Activated naive CD8-positive, alpha-beta T cell treated with anti-CD3 and anti-CD28 coated beads for 36 hours (primary cell): Measurements from ENCODE around the gene TAF5L. TPM values are rescaled to one million over a fixed set of nuclear protein-coding genes. Genes with fewer than 3 reads are reported as not detected.

Experiments
- DNase-seq: peaks from one replicate; pipeline ENCODE4 v3.0.0; 2021
- H3K27ac Mint-ChIP-seq: one replicate; pipeline ENCODE4 v1.8.0; 2022; ENCODE audit warnings: mild to moderate bottlenecking, moderate library complexity, mixed read lengths
- H3K27me3 Mint-ChIP-seq: one replicate; pipeline ENCODE4 v1.8.0; 2022; ENCODE audit warnings: mild to moderate bottlenecking, mixed read lengths
- H3K36me3 Mint-ChIP-seq: one replicate; pipeline ENCODE4 v1.8.0; 2021; ENCODE audit warnings: mild to moderate bottlenecking, mixed read lengths
- H3K4me1 Mint-ChIP-seq: one replicate; pipeline ENCODE4 v1.8.0; 2021; ENCODE audit warnings: mixed read lengths
- H3K4me3 Mint-ChIP-seq: one replicate; pipeline ENCODE4 v1.8.0; 2022; ENCODE audit warnings: mild to moderate bottlenecking, moderate library complexity, mixed read lengths
- H3K9me3 Mint-ChIP-seq: one replicate; pipeline ENCODE4 v1.8.0; 2022; ENCODE audit warnings: mixed read lengths
- total RNA-seq, 2 experiments: library from RNA; stranded (reverse); gene quantifications; one replicate each; pipeline ENCODE4 v1.2.3, GENCODE V29; 2021

The TAF5L gene
- total RNA-seq, 2 experiments from 2014 or later = 28.0 to 32.2 TPM

DNA sequence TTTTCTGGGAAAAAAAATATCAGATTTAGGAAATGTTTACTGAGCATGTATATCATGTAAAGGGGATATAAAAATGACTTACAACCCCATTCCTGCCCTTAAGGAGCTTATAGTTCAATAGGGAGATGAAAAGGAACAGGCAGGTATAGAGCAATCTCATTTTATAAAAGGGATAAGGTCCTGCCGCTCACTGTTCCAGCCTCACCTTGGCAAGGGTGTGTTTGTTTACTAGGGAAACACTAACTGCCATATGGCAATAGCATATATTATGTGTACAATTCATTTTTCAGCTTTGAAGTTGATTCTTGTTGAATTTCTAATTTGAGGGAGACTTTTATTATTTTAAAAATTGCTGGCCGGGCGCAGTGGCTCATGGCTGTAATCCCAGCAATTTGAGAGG, 25.6 kb upstream of the TAF5L start:
- Mint-ChIP-seq H3K27me3 (no peaks in the 10 kb centered on the region), H3K4me3 (no peak overlapping the region), H3K27ac (no peak overlapping the region), H3K9me3 (no peaks in the 10 kb centered on the region), H3K4me1 (no peaks in the 10 kb centered on the region), H3K36me3 (peaks cover 11% of the 10 kb centered on the region)
- no peak for DNase-seq

DNA sequence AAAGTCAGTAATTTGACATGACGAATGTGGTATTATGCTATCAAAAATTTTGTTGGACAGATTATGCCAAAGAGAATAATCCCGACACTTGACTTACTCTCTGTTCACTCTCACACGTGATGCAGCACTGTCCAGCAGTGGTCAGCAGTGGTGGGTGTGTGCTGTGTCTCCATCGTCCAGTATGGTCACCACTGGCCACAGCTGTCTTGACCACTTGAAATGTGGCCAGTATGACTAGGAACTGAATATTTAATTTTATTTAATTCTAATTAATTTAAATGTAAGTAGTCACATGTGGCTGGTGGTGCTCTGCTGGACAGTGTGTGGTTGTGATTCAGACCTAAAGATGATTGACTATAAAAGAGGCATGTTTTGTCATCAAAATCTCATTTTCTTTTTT, 24.1 kb upstream of the TAF5L start:
- no peak overlapping the region for H3K4me3 Mint-ChIP-seq
- peaks cover 14% of the 10 kb centered on the region for H3K36me3 Mint-ChIP-seq
- no peak overlapping the region for H3K27ac Mint-ChIP-seq
- no peaks in the 10 kb centered on the region for H3K27me3 Mint-ChIP-seq
- no peak for DNase-seq
- H3K4me1 Mint-ChIP-seq = no peaks in the 10 kb centered on the region
- no peaks in the 10 kb centered on the region for H3K9me3 Mint-ChIP-seq

DNA sequence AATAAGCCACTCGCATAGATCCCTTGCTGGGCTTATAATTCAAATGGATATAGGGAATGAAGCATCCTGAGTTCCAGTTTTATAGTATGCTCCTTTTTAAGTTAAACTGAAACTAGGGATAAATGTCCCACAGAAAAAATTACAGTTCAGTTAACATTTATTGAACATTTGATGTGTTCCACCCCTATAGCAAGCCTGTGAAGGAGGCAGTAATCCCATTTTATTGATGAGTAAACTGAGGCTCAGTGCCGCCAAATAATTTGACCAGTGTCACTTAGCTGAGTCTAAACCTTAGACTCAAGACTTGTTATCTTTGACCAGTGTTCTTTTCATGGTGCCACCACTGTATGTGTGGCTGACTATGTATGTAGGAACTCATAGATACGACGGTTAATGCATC, 22.5 kb upstream of the TAF5L start:
- H3K27me3 Mint-ChIP-seq = no peaks in the 10 kb centered on the region
- H3K36me3 Mint-ChIP-seq = peaks cover 11% of the 10 kb centered on the region
- no peaks in the 10 kb centered on the region for H3K9me3 Mint-ChIP-seq
- H3K4me3 Mint-ChIP-seq = no peak overlapping the region
- no peaks in the 10 kb centered on the region for H3K4me1 Mint-ChIP-seq
- DNase-seq = no peak
- H3K27ac Mint-ChIP-seq = no peak overlapping the region

DNA sequence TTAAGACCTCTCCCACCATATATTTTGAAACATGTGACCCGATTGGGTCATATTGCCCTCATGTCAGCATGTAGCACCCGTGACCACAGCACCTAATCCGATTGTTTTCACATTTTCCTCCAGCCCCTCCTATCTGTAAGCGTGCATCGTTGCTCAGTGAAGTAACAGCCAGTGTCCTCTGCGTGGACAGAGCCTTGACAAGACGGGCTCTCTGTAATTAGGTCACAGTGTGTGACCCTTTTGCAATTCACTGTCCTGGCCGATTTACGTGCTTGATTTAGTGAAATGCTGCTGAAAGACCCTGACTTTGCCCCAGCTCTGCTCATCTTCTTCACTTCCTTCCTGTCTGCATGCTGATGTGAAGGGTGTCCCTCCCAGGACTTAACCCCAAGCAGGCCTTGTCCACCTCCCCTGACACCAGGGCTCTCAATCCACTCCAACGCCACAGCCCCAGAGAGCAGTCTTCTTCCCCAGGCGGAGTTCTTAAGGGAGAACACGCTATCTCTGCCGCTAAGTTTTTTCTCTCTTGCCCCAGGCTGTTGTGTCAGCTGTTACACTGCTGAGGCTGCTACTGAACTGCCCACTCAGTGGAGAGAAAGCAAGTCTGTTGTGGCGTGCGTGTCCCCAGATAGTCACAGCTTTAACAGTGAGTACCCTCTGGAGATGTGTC, 19.5 kb upstream of the TAF5L start:
- Mint-ChIP-seq H3K27ac (peak overlapping the region; percentile 57), H3K4me1 (no peaks in the 10 kb centered on the region), H3K27me3 (no peaks in the 10 kb centered on the region), H3K9me3 (no peaks in the 10 kb centered on the region), H3K36me3 (peaks cover 13% of the 10 kb centered on the region), H3K4me3 (no peak overlapping the region)
- no peak for DNase-seq

DNA sequence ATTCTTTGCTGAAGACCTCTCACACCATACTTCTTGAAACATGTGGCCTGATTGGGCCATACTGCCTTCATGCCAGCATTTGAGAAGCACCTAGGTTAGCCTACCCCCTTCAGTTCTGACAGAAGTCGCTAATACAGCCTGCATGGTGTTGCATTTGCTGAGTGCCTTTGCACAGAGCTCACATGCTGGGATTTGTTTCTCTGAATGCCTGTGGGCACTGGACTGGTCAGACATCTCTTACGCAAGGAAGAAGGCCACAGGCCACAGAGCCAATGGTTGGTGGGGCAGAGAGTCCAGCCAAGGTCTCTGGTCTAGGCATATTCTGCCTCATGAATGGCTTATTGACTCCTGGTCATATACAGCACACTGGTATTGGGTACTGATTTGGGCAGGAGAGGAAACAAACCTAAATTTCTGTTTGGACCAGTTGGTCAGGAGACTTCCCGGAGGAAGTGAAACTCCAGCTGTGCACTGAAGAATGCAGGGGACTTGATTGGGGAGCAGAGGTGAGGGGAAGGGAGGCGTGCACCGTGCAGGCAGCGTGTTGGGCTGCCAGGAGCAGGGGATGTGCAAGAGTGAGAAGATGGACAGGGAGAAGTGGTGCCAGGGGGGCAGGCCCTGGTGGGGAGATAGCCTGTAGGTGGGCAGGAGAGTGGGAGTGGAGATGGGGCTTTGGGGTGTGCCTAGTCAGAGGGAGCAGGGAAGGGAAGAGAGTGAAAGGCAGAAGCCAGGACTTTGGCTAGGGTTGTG, 18.2 kb upstream of the TAF5L start:
- H3K9me3 Mint-ChIP-seq = no peaks in the 10 kb centered on the region
- H3K36me3 Mint-ChIP-seq = peaks cover 13% of the 10 kb centered on the region
- peaks cover 7% of the 10 kb centered on the region for H3K4me1 Mint-ChIP-seq
- peak overlapping the region; percentile 18 for H3K27ac Mint-ChIP-seq
- DNase-seq = no peak
- H3K27me3 Mint-ChIP-seq = no peaks in the 10 kb centered on the region
- H3K4me3 Mint-ChIP-seq = no peak overlapping the region

DNA sequence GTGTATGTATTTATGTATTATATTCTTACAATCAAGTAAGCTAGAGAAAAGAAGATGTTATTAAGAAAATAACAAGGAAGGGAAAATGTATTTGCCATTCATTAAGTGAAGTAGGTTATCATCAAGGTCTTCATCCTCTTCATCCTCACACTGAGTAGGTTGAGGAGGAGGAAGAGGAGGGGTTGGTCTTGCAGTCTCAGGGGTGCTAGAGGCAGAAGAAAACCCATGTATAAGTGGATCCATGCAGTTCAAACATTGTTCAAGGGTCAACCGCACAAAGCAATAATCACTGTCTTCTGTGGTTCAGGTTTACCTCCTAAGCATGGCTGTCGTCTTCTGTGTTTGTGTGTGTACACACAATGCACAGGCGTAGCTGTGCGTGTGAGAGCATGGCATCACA, 17.0 kb upstream of the TAF5L start:
- no peak overlapping the region for H3K4me3 Mint-ChIP-seq
- no peaks in the 10 kb centered on the region for H3K9me3 Mint-ChIP-seq
- peaks cover 19% of the 10 kb centered on the region for H3K36me3 Mint-ChIP-seq
- DNase-seq = no peak
- no peaks in the 10 kb centered on the region for H3K27me3 Mint-ChIP-seq
- peaks cover 7% of the 10 kb centered on the region for H3K4me1 Mint-ChIP-seq
- H3K27ac Mint-ChIP-seq = no peak overlapping the region

DNA sequence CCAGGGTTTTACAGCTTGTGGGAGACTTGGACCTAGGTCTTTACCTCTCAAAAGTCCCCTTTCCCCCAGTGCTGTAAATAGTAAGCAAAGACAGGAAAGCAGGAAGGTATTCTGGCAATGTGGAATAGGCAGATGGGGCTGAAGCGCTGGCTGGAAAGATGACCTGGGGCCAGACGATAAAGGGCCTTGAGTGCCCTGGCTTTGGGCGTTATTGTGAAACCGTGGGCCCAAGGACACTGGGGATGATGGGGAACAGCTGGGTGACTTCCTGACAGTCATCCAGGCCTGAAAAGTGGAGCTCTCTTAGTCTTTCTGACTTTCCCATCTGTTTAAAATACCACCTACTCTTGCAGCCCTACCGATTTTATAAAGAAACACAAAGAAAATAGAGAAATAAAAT, 16.5 kb upstream of the TAF5L start:
- no peak for DNase-seq
- Mint-ChIP-seq H3K27me3 (no peaks in the 10 kb centered on the region), H3K4me1 (peaks cover 7% of the 10 kb centered on the region), H3K36me3 (peaks cover 23% of the 10 kb centered on the region), H3K27ac (peak overlapping the region; percentile 35), H3K4me3 (no peak overlapping the region), H3K9me3 (no peaks in the 10 kb centered on the region)

DNA sequence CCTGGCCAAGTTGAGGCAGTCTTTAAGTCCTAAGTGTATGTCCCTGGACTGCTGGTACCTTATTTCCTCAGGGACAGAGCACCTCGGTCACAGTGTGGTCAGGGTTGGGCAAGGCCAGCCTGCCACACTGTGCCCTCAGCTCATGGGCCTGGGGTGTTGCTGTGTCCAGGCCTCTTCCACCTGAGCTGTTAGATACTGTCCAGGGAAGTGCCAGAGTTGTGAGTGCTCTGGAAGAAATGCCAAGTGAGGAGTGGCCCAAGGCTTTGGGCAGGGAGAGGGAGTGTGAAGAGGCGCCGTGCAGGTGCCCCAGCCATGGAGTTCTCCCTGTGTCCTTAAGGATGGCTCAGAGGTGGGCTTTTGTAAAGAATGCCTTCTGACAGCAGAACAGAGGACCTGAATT, 15.4 kb upstream of the TAF5L start:
- H3K9me3 Mint-ChIP-seq = no peaks in the 10 kb centered on the region
- H3K27ac Mint-ChIP-seq = no peak overlapping the region
- peaks cover 23% of the 10 kb centered on the region for H3K36me3 Mint-ChIP-seq
- peaks cover 7% of the 10 kb centered on the region for H3K4me1 Mint-ChIP-seq
- DNase-seq = no peak
- H3K4me3 Mint-ChIP-seq = no peak overlapping the region
- H3K27me3 Mint-ChIP-seq = no peaks in the 10 kb centered on the region

DNA sequence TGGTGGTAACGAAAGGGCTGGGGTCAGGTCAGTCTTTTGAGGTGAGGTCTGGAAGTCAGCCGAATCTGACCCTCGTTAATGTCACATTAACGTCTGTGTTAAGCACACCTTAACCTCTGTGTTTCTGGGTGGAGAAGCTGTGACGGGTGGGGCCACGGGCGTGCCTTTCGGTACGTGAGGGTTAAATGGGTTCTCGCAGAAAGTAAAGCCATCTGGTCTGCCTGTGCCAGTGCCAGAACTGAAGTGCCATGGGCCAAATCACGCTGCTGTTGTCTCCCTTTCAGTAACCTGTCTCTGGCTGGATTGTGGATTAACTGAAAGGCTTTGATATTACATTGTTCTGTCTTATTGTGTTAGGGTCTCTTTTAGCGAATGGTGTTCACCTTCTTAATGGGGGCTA, 14.5 kb upstream of the TAF5L start:
- no peaks in the 10 kb centered on the region for H3K27me3 Mint-ChIP-seq
- peaks cover 7% of the 10 kb centered on the region for H3K4me1 Mint-ChIP-seq
- H3K27ac Mint-ChIP-seq = no peak overlapping the region
- no peak overlapping the region for H3K4me3 Mint-ChIP-seq
- peaks cover 29% of the 10 kb centered on the region for H3K36me3 Mint-ChIP-seq
- H3K9me3 Mint-ChIP-seq = no peaks in the 10 kb centered on the region
- DNase-seq = no peak

DNA sequence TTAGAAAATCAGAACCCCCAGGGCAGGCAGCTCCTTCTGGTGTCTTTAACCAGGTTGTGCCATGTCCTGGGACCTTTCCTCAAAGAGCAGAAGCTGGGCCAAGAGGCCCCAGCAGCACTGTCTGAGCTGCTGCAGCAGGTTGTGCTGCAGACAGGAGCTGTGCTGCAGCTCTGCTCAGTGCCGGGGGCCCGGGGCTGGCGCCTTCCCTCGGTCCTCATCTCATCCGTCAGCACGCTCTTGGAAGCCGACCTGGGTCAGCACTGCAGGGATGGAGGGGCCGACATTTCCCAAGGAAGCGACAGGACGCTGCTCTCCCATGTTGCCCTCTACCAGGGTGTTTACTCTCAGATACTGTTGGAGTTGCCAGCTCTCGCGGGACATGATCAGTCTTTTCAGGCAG, 11.8 kb upstream of the TAF5L start:
- H3K4me1 Mint-ChIP-seq = peaks cover 7% of the 10 kb centered on the region
- no peak for DNase-seq
- H3K4me3 Mint-ChIP-seq = no peak overlapping the region
- no peak overlapping the region for H3K27ac Mint-ChIP-seq
- peaks cover 31% of the 10 kb centered on the region for H3K36me3 Mint-ChIP-seq
- H3K9me3 Mint-ChIP-seq = no peaks in the 10 kb centered on the region
- H3K27me3 Mint-ChIP-seq = no peaks in the 10 kb centered on the region

DNA sequence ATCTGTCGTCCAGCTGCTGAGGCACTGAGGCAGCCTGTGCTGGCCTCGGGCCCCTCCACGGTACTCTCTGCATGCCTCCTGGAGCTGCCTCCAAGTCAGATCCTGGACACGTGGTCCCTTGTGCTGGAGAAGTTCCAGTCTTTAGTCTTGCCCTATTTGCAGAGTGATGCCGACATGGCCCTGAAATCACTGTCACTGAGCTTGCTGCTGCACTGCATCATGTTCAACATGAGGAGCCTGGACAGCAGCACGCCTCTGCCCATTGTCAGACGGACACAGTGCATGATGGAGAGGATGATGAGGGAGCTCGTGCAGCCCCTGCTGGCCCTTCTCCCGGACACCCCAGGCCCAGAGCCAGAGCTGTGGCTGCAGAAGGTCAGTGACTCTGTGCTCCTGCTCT, 10.1 kb upstream of the TAF5L start:
- no peaks in the 10 kb centered on the region for H3K27me3 Mint-ChIP-seq
- peaks cover 30% of the 10 kb centered on the region for H3K36me3 Mint-ChIP-seq
- DNase-seq = no peak
- no peaks in the 10 kb centered on the region for H3K9me3 Mint-ChIP-seq
- H3K4me1 Mint-ChIP-seq = peaks cover 13% of the 10 kb centered on the region
- no peak overlapping the region for H3K27ac Mint-ChIP-seq
- no peak overlapping the region for H3K4me3 Mint-ChIP-seq

DNA sequence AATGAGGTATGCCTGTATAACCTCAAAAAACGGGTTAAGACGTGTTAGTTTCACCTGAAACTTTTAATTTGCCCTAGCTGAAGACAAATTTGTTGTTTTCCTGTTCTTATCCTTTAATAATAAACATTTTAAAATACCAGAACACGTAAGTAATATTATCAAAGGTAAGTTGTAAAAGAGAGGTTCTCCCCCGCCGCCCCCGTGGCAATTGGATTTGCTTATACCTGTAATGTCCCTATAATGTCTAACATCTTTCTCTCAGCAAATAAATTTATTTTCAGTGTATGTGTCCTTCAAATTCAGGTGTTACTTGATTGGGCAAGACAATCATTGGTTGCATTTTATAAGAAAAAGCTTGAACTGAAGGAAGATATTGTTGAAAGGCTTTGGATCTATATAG, 6.0 kb upstream of the TAF5L start:
- Mint-ChIP-seq H3K9me3 (no peaks in the 10 kb centered on the region), H3K27ac (no peak overlapping the region), H3K36me3 (peaks cover 36% of the 10 kb centered on the region), H3K4me3 (no peak overlapping the region), H3K27me3 (no peaks in the 10 kb centered on the region), H3K4me1 (peaks cover 34% of the 10 kb centered on the region)
- DNase-seq = no peak

DNA sequence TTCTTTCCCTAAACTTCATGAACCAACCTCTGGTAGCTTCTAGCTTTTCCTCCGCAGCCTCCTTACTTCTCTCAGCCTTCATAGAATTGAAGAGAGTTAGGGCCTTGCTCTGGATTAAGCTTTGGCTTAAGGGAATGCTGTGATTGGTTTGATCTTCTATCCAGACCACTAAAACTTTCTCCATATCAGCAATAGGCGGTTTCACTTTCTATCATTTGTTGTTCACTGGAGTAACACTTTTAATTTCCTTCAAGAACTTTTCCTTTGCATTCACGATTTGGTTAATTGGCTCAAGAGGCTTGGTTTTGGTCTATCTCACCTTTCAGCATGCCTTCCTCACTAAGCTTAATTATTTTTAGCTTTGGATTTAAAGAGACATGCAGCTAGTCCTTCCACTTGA, 5.2 kb upstream of the TAF5L start:
- Mint-ChIP-seq H3K36me3 (peaks cover 32% of the 10 kb centered on the region), H3K9me3 (no peaks in the 10 kb centered on the region), H3K27ac (no peak overlapping the region), H3K4me3 (no peak overlapping the region), H3K4me1 (peaks cover 34% of the 10 kb centered on the region), H3K27me3 (no peaks in the 10 kb centered on the region)
- no peak for DNase-seq

DNA sequence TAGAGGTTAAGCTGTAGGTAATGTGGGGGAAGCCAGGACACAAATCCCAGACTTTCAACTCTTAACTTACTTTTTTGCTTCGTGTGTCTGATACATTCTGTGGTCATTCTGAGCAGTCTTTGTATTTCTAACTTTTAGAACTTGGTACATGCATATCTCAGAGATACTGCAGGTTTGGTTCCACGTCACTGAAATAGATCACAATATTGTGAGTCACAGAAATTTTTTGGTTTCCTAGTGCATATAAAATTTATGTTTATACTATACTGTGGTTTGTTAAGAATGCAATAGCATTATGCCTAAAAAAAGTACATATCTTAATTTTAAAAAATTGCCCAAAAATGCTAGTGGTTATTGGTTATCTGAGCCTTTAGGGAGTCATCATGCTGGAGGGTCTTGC, 3.3 kb upstream of the TAF5L start:
- H3K4me1 Mint-ChIP-seq = peaks cover 42% of the 10 kb centered on the region
- no peak for DNase-seq
- H3K4me3 Mint-ChIP-seq = no peak overlapping the region
- H3K27ac Mint-ChIP-seq = no peak overlapping the region
- no peaks in the 10 kb centered on the region for H3K9me3 Mint-ChIP-seq
- H3K36me3 Mint-ChIP-seq = peaks cover 27% of the 10 kb centered on the region
- H3K27me3 Mint-ChIP-seq = no peaks in the 10 kb centered on the region

DNA sequence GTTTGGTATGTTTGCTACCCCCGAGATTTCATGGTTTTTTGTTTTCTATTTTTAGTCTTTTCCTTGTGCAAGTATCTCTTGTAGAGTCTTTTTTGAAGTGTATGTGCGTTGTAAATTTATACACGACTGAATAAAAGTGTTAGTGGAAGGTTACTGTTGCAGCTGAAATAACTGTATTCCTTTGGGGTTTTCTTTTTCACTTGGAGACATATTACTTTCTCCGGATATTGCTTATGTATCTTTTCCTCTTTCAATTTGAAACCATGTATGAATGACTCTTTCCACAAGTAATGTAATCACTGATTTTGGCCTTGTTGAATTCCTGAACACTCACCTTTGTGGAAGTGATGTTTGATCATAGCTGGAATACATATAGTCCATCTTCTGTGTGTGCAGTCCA, 1.1 kb upstream of the TAF5L start:
- H3K27me3 Mint-ChIP-seq = no peaks in the 10 kb centered on the region
- H3K4me1 Mint-ChIP-seq = peaks cover 59% of the 10 kb centered on the region

More for the DNA sequence above, 1.1 kb upstream of the TAF5L start:
- no peak for DNase-seq
- Mint-ChIP-seq H3K9me3 (no peaks in the 10 kb centered on the region), H3K27ac (peak overlapping the region; percentile 97), H3K36me3 (peaks cover 34% of the 10 kb centered on the region), H3K4me3 (peak overlapping the region; percentile 99)
